Activated CD4-positive, alpha-beta T cell treated with anti-CD3 and anti-CD28 coated beads, Interleukin-2, amount 50 U/mL, for 4 hours (primary cell): ENCODE measurements around the gene DAZL.

Experiments
- DNase-seq, 2 experiments: peaks; one replicate each; pipeline ENCODE4 v3.0.0-alpha.2; 2020

The DAZL gene

DNA sequence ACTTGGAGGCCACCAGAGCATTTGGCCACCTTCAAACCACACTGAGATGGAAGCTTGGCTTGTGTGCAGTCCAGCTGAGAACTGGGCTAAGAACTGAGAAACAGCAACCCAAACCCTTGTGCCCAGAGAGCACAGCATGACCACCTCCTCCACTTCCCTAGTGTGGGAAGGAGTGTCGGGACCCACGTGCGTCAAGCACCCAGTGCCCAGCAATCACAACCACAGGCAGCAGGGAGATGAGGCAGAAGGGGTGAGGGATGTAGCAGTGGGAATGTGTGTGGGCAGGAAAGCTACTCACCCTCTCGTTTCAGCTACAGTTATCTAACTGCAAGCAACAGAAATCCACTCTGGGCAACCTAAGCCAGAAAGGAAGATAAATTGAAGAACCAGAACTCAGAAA lies 66.7 kb downstream of the DAZL start:
- no peak for DNase-seq

DNA sequence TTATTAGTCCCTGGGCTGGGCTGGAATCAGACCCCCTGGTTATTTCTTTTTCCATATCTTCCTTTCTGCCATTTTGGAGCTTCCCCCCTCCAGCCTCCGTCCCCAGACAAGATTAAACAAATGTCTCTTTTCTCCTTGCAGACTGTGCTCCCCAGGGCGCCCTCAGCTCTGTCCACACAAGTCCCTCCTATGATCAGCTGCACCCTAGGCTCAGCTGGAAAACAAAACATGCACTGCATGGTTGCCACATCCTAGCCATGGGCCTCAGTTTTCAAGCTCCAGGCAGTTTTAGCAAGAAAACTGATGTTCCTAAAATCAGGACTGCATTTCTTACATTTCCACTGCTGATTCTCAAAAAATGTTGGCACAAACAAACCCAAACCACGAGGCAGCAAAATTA lies 68.2 kb downstream of the DAZL start:
- no peak for DNase-seq
